Activated effector memory CD4-positive, alpha-beta T cell treated with anti-CD3 and anti-CD28 coated beads, Interleukin-2, amount 50 U/mL, for 16 hours (primary cell): ENCODE measurements around the gene EDC3.
"Not testable (repeated sequence)": the region's sequence is repeated elsewhere in the genome, so short reads cannot be mapped to it uniquely, and the experiment has no call there.

ENCODE experiments used
- DNase-seq: peaks from one replicate; pipeline ENCODE4 v3.0.0-alpha.2; 2020

EDC3 gene

GRCh38 chr15:74646480-74646879 is 49.3 kb downstream of the EDC3 start:
- DNase-seq, result no peak

- no peak for DNase-seq
These were observed 52.1 kb downstream of the EDC3 start for GRCh38 chr15:74643665-74644204.

DNA sequence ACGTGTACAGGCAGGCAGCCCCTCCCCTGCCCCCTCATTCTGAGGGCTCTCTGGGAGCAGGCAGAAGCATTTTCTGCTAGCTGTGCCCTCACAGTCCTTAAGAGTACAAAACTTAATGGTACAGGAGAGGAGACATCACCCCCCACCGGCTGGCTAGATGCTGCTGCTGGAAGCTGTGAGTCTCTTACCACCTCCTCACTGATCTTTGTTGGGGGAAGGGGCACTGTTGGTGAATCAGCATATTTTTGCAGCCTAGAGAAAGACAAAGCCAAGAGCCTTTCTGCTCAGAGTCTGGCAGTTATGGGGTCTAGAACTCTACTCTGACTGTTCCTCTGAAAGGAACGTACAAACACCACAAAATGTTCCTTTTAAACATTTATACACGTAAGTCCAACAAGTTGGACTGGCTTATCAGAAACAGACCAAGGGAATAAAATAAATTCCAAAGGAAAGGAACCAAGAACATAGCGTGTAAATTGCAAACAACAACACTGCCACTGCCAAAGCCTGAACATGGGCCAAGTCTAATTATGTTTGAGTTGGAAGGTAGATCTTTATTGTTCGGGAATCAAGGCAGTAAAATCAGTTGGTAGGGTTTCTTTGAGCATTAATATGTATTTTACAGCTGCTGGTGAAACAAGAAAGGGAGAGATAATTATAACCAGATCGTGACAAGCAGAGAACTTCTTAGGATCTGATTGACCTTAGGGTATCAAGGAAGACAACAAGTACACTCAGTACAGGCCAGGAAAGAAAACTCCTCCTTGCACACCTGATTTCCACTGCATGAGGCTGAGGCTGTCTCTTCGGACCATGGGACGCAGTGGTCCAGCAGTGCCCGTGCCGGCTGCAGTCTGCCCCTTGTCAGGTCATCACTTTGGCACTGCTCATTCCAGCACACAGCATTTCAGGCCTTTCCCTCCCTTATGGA is 52.8 kb downstream of the EDC3 start:
- DNase-seq, result no peak

- DNase-seq, result no peak
These were observed 53.5 kb downstream of the EDC3 start for GRCh38 chr15:74642348-74642733.

DNA sequence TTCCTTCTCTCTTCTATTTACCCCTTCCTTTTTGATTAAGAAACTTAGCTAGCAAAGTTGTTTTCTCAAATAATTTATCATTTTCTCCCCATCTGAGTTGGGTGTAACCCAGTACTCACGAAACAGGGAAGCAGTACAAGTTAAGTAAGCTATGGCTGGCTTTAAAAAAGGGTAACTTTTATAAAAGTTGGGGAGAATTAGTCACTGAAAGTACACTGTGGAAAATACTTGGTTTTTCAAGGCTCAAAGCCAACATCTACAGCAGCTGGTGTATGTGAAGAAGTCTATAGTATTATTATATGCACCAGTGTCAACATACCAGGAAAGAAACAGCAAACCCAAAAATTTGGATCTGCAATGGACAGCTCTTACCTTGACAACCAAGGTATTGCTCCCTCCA is 54.7 kb downstream of the EDC3 start:
- DNase-seq, result no peak

- DNase-seq, result no peak
These were observed 58.8 kb downstream of the EDC3 start for GRCh38 chr15:74636984-74637383.

DNA sequence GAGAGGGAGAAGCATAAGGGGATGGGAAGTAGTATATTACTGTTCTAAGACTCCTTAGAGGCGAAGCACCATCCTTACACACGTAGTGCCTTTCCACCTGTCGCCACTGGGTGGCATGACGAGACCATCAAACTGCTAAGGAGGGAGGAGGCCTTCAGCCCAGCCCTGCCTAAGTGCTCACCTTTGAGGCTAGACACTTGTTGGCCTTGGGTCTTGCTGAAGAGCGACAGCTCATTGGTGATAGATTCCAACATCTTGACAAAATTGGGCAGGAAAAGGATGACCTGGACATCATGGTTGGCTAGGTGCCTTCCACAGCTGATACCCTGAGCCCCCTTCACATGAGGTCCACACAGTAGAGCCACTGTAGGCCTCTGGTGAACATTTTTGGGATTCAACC is 60.6 kb downstream of the EDC3 start:
- DNase-seq, result peak; percentile 90

DNA sequence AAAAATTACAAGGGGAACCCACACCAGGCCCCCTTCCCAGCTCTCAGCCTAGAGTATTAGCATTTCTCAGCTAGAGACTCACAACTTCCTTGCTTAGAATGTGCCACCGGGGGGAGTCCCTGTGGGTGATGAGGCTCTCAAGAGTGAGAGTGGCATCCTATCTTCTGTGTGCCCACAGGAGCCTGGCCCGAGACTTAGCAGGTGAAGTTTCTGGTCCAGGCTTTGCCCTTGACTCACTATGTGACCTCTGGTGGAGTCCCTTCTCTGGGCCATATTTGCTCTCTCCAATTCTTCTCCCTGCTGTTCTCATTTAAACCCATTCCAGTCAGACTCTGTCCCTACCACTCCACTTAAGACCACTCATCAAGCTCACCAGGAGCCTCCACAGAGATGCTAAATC is 62.0 kb downstream of the EDC3 start:
- no peak for DNase-seq

GRCh38 chr15:74632601-74633000 is 63.2 kb downstream of the EDC3 start:
- peak; percentile 61 for DNase-seq

DNA sequence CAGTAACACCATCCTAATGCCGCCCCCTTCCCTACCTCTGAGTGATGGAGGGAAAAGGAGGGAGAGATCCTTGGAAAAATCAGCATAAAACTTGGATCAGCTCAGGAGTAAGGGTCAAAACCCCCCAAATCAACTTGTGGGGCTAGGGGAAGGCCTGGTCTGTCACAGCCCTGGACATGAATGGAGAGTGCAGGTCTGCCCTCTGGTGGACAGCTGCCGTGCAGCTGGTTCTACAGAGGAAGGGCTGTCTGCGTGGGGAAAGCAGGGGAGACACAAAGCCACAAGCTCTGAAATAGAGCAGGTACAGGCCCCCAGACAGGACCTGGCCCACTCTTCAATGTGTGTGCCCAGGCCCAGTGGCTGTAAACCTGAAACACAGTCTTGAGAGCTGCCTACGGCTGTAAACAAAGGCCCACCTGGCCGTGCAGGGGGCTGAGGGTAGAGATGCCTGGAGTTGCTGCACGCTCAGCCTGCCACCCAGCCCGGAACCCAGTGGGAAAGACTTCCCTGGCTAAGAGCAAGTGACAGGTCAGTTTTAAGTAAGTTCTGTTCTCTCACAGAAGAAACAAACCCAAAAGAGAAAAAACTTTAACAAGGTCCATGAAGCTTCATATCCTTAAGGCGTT is 63.8 kb downstream of the EDC3 start:
- peak; percentile 84 for DNase-seq

GRCh38 chr15:74631408-74631807 is 64.4 kb downstream of the EDC3 start:
- no peak for DNase-seq

DNA sequence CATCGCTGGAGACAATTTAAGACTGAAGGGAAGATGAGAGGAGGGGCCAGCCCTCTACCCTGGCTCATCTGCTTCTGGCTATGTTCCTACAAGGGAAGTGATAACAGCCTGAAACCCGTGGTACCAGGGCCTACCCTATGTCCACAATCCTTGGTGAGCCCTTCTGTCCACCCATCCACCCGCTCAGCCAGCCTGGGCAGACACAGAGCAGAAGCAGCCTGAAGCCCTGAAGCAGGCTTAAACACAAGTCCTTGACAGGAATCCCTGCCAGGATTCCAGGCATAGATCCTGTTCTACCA is 64.8 kb downstream of the EDC3 start:
- peak; percentile 60 for DNase-seq

DNA sequence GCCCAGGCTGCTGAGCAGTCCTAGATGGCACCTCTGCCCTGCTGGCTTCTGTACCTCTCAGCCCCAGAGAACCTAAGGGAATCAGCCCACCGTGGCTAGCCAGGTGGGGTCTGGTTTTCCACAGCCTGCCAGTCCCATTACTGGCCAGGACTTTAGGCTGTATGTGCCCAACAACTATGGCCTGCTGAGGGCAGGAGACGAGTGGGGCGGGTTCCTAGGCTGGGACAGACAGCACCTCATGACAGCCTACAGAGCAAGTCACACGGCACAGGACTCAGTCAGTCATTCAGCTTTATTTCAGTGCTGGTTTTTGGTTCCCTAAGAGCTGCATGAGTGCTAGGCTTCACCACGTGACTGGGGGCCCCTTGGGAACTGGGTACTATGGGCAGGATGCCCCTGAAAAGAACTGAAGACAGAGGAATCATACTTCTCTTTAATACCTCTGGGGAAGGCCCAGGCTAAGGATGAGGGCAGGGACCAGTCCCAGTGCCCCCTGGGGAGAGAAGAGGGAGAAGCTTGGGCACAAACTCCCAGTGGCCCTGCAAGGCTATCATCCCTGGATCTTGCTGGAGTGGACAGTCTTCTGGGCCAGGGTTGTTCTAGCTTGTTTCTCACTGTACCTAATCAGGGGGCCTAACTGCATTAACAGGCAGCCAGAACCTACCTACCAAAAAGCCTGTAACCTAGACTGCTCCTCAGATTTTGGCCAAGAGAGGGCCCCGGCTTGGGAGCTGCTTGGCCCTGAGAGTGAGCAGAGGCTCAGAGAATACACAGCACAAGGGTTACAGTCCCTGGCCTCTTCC is 65.3 kb downstream of the EDC3 start:
- DNase-seq, result peak; percentile 59

- DNase-seq, result not testable (repeated sequence)
These were observed 66.1 kb downstream of the EDC3 start for GRCh38 chr15:74629696-74630095.

DNA sequence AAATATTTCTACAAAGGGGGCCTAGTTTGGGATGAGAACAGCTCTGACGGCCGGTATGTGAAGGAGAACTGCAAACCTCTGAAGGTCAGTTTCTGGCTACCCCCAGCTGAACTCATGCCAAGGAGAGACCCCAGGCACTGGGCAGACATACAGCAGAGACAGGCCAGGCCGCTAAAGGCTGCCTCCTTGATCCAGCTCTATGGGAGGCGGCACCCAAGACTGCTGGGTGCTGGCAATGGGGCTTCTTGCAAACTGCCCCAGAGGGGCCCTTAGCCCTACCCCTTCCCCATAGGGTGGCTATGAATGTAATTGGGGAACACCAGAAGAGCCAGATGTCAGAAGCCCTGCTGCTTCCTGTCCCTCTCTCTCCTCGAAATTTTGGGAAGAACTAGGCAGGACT is 66.9 kb downstream of the EDC3 start:
- peak; percentile 61 for DNase-seq

DNA sequence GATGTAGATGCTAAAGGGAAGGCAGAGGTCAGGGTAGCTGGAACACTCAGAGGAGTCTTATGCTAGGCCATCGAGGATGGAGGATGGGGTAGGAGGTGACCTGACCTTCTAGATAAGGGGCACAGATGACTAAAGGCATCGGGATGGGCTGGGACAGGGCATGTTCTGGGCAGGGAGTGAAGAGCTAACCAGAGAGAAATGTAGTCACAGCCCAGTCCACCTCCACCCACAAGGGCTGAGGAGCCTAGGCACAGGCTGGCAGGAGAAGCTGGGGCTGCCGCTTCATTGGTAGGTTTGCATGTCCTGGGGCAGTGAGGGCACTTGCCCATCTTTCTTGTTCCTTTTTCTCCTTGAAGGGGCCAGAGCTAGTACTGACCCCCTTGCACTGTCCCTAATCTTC is 67.6 kb downstream of the EDC3 start:
- no peak for DNase-seq

- no peak for DNase-seq
These were observed 68.1 kb downstream of the EDC3 start for GRCh38 chr15:74627766-74628165.

GRCh38 chr15:74626752-74627692 is 68.8 kb downstream of the EDC3 start:
- no peak for DNase-seq

DNA sequence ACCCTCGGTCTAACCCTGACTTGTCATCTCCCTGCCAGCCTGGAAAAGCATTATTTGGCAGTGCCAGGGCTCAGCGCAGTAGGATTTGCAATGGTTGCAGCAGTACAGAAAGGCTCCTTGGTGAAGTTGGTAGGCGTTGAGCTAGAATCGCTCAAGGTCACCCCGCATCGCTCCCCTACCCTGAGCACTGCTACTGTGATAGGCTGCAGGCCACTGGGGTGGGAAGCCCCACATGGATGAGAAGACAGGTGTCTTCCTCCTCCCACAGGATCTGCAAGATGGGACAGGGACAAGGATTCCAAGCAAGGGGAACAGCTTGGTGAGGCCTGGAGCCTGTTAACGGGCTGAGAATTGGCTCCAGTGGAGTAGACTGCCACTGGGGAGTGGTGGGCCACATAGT is 69.5 kb downstream of the EDC3 start:
- no peak for DNase-seq

DNA sequence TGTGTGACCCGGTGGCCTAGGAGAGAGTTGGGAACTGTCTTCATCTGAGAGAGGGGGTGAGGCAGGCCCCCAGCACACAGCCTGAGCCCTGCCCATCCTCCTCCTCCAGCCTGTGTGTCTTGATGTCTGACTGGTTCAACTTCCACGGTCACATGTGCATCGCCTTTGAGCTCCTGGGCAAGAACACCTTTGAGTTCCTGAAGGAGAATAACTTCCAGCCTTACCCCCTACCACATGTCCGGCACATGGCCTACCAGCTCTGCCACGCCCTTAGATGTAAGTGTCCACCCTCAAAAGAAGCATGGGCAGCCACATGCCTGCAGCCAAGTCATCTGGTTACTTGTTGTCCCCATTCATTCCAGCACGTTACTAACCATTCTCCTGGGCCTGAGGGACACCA is 70.1 kb downstream of the EDC3 start:
- DNase-seq, result no peak

DNA sequence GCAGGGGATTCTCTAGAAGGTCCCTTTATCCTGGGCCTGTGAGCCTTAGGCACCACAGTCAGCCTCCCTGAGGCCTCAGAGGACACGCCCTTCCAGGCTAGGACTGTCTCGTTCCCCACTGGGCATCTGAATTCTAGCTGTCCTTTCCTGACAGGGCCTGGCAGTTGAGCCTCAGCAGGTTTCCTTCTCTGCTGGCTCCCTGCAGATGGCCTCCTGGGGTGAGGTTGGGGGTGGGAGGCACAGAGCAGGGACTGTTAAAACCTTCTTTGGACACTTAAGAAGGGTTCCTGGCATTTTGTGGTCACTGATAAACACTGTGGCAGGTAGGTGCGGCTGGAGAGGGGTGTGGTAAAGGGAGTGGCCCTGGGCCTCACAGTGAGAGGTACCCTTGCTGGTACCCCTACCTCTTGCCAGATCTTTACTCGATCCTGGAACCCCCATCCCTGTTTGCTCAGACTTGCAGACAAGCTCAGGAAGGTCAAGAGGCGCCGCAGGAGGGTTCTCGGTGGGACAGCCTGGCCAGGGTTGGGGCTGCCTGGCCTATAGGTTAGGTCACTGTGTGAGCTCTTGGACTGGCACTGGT is 71.7 kb downstream of the EDC3 start:
- DNase-seq, result no peak

GRCh38 chr15:74622758-74623157 is 73.1 kb downstream of the EDC3 start:
- DNase-seq, result no peak
